HG03354 (cell line): ENCODE results near the gene L1TD1.
"Not testable (repeated sequence)": the region's sequence is repeated elsewhere in the genome, so short reads cannot be mapped to it uniquely, and the experiment has no call there.

Experiments
- ATAC-seq: cut with Tn5 transposase; IDR thresholded peaks from one replicate; pipeline ENCODE4 v1.9.1; 2021; ENCODE audit warnings: mild to moderate bottlenecking; ENCODE audit not compliant: unreplicated experiment, poor library complexity, severe bottlenecking

Gene L1TD1

GRCh38 chr1:62194651-62195544, at the start of gene L1TD1:
L1TD1 (plus strand) TSS chr1:62194849; CDS start chr1:62206629, 11,780 bp downstream.
- ATAC-seq = no peak

- ATAC-seq = peak; percentile 83
Observed at GRCh38 chr1:62159940-62160348, 34.7 kb upstream of the L1TD1 start.

- ATAC-seq = no peak
Observed at GRCh38 chr1:62161711-62162110, 32.9 kb upstream of the L1TD1 start.

- ATAC-seq = not testable (repeated sequence)
Observed at GRCh38 chr1:62170380-62170779, 24.3 kb upstream of the L1TD1 start.

- ATAC-seq = no peak
Observed at GRCh38 chr1:62175568-62176179, 19.0 kb upstream of the L1TD1 start.

- no peak for ATAC-seq
Observed at GRCh38 chr1:62176597-62177312, 17.9 kb upstream of the L1TD1 start.

- no peak for ATAC-seq
Observed at GRCh38 chr1:62177621-62178020, 17.0 kb upstream of the L1TD1 start.

GRCh38 chr1:62178372-62178771, 16.3 kb upstream of the L1TD1 start:
- ATAC-seq = no peak

GRCh38 chr1:62180054-62180453, 14.6 kb upstream of the L1TD1 start:
- not testable (repeated sequence) for ATAC-seq

- no peak for ATAC-seq
Observed at GRCh38 chr1:62180639-62181038, 14.0 kb upstream of the L1TD1 start.

- no peak for ATAC-seq
Observed at GRCh38 chr1:62181532-62181931, 13.1 kb upstream of the L1TD1 start.

GRCh38 chr1:62182157-62182556, 12.5 kb upstream of the L1TD1 start:
- not testable (repeated sequence) for ATAC-seq

GRCh38 chr1:62183164-62184020, 11.3 kb upstream of the L1TD1 start:
- ATAC-seq = not testable (repeated sequence)

GRCh38 chr1:62184336-62184735, 10.3 kb upstream of the L1TD1 start:
- ATAC-seq = no peak

- ATAC-seq = not testable (repeated sequence)
Observed at GRCh38 chr1:62185233-62185632, 9.4 kb upstream of the L1TD1 start.

GRCh38 chr1:62185677-62186076, 9.0 kb upstream of the L1TD1 start:
- no peak for ATAC-seq

GRCh38 chr1:62187548-62187947, 7.1 kb upstream of the L1TD1 start:
- no peak for ATAC-seq

- ATAC-seq = no peak
Observed at GRCh38 chr1:62188111-62188510, 6.5 kb upstream of the L1TD1 start.

GRCh38 chr1:62196086-62196690, 1.5 kb downstream of the L1TD1 start:
- ATAC-seq = no peak
